Stomach (tissue), 4 donors: ENCODE results near the gene SCCPDH.

Experiments used
- EP300 ChIP-seq: sonication (generic); formaldehyde crosslinking; IDR thresholded peaks from one replicate; pipeline ENCODE4 v1.6.1; 2017; ENCODE audit warnings: antibody characterized with exemption
- POLR2A ChIP-seq, 4 donors: fragments of 450-650 bp; IDR thresholded peaks; one replicate each; pipeline ENCODE4 v1.6.1; 2016; ENCODE audit warnings: antibody characterized with exemption in 4 of 4, control low read depth in 2 of 4, mild to moderate bottlenecking in 1 of 4, moderate library complexity in 1 of 4
- POLR2AphosphoS5 ChIP-seq, 3 donors: sonication (generic); formaldehyde crosslinking; IDR thresholded peaks; one replicate each; pipeline ENCODE4 v1.6.1; 2016; ENCODE audit warnings: antibody characterized with exemption in 3 of 3
- TF ChIP-seq, protein P1 (sequence below), 7 experiments: fragments of 450-650 bp in 4 of 7; fragments of 200-600 bp in 3 of 7; sonication (generic) in 3 of 7; IDR thresholded peaks; one replicate each; pipeline ENCODE4 v1.5.1; 2016 to 2019; ENCODE audit warnings: antibody characterized with exemption in 7 of 7, control low read depth in 2 of 7, mild to moderate bottlenecking in 1 of 7

DNA sequence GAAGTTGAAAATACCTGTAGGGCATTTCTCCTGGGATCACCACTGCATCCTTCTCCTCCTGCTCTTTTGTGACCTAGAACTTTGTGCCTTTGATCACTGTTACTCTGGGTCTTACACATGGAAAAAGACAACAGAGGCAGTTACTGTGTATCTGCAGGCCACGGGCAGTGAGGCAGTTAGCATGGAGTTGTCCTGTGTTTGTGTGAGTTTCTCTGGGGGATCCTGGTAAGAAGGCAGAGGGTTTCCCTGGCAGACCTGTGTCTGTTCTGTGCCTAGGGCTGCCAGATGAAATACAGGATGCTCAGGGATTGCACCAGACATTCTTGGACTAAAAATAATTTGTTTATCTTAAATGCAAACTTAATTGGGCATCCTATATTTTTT lies 44.4 kb upstream of the SCCPDH start:
- TF ChIP-seq, protein P1, sequence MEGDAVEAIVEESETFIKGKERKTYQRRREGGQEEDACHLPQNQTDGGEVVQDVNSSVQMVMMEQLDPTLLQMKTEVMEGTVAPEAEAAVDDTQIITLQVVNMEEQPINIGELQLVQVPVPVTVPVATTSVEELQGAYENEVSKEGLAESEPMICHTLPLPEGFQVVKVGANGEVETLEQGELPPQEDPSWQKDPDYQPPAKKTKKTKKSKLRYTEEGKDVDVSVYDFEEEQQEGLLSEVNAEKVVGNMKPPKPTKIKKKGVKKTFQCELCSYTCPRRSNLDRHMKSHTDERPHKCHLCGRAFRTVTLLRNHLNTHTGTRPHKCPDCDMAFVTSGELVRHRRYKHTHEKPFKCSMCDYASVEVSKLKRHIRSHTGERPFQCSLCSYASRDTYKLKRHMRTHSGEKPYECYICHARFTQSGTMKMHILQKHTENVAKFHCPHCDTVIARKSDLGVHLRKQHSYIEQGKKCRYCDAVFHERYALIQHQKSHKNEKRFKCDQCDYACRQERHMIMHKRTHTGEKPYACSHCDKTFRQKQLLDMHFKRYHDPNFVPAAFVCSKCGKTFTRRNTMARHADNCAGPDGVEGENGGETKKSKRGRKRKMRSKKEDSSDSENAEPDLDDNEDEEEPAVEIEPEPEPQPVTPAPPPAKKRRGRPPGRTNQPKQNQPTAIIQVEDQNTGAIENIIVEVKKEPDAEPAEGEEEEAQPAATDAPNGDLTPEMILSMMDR (IDR thresholded peaks at IDR 0.05) = no peak
- TF ChIP-seq POLR2A (IDR thresholded peaks at IDR 0.05) = no peak
- no peak for TF ChIP-seq POLR2AphosphoS5 (IDR thresholded peaks at IDR 0.05)
- no peak for TF ChIP-seq EP300
